Activated CD4-positive, alpha-beta T cell treated with anti-CD3 and anti-CD28 coated beads, Interleukin-2, Interleukin-6, amounts not matched to agents 100 ng/mL and 50 ng/mL, durations not matched to agents 16 hours and 8 hours (primary cell): ENCODE data around the gene RASGRF1.

Experiments
- DNase-seq: peaks from one replicate; pipeline ENCODE4 v3.0.0-alpha.2; 2020

RASGRF1 gene

DNA sequence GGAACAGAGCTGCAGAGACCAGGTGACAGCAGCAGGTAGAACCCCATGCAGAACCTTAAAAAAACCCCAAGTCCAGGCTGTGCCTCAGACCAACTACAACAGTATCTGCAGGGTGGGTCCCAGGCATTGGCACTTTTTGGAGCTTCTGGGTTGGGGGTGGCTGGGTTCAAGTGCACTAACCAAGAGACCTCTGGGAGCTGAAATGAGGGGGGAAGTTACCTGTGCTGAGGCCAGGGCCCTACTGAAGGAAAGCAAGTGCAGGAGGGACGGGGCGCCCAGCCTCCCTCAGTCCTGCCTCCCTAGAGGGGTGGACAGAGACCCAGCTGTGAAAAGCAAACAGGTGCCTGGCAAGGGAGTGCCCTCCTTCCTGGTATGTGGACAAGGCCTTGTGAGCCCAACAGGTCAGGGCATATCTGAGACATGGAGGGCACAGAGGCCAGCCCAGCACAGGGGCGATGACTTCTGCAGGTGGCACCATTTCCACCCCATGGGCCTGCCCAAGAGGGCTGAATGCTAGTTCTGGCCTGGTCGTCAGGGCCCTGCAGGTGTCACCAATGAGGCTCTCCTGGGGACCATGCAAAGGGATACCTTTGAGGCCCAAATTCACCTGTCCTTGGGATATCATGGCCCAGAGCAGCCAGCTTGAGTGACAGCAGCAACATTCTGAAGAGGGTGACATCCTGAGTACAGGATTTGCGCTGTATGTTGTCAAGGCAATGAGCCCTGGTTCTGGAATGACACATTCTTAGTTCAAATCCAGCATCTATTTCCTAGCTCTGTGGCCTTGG, 164.4 kb downstream of the RASGRF1 start:
- DNase-seq = no peak

- no peak for DNase-seq
Observed at GRCh38 chr15:78925076-78925624, 165.4 kb downstream of the RASGRF1 start.

GRCh38 chr15:78923480-78924360, 166.9 kb downstream of the RASGRF1 start:
- DNase-seq = no peak

GRCh38 chr15:78923015-78923414, 167.6 kb downstream of the RASGRF1 start:
- no peak for DNase-seq

GRCh38 chr15:78922527-78922926, 168.1 kb downstream of the RASGRF1 start:
- DNase-seq = no peak

DNA sequence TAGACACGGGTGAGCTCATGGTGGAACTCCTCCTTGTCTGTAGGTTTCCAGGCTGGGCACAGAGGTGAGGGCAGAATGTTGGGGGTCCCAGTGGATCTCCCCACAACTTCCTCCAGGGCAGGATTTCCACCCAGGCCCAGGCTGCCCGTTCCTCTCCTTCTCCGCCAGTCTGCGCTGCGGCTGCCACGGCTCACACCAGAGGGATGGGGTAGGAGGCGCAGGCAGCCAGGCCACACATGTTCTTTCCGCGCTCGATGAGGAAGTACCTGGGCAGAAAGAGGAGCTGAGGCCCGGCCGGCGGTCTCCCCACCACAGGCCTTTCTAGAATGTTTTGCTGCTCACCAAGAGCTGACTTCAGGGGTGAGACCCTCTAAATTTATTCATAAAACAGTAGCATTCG, 168.6 kb downstream of the RASGRF1 start:
- no peak for DNase-seq

- no peak for DNase-seq
Observed at GRCh38 chr15:78921517-78921916, 169.1 kb downstream of the RASGRF1 start.

DNA sequence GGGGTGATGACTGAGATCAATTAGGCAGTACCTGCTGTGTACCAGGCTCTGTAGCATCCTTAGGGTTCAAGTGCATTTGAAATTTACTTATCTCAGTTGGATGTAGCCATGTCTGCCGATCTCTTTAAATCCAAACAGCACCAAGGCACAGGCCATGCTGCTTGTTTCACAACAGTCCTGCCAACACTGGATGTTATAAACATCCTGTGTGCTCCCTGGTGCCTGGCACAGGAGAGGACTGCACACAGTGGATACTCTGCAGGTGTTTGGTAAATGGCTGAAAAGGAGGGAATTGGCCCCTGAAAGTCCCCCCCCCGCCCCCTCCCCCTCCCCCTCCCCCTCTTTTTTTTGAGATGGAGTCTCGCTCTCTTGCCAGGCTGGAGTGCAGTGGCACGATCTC, 172.7 kb downstream of the RASGRF1 start:
- DNase-seq = no peak

- no peak for DNase-seq
Observed at GRCh38 chr15:78916088-78916487, 174.5 kb downstream of the RASGRF1 start.

DNA sequence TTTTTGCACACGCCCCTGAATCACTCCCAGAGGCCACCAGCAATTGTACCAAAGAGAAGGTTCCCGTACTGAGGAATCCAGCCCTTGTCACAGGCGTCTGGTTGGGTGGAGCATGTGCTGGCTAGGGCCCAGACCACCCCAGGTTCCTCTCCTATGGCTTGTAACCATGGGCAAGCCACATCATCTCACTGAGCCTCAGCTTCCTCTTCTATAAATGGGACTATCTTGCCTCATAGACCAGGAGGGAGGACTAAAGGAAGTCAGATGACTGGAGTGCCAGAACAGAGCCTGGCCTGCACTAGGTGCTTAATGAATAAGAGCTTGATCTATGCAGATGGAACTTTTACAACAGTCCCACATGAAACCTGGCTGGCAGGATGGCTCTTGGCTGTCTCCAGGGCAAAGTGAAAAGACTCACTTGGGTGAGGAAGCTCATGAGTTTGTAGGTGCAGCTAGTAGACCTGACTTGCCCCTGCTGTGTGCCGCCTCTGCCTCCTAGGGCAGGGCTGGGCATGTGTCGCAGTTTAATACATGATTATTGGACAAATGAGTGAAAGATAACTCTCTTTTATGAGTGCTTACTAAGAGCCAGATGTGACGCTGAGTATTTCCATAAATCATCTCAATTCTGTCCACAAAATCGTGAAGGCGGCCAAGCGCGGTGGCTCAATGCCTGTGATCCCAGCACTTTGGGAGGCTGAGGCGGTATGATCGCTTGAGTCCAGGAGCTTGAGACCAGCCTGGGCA, 175.1 kb downstream of the RASGRF1 start:
- DNase-seq = no peak

DNA sequence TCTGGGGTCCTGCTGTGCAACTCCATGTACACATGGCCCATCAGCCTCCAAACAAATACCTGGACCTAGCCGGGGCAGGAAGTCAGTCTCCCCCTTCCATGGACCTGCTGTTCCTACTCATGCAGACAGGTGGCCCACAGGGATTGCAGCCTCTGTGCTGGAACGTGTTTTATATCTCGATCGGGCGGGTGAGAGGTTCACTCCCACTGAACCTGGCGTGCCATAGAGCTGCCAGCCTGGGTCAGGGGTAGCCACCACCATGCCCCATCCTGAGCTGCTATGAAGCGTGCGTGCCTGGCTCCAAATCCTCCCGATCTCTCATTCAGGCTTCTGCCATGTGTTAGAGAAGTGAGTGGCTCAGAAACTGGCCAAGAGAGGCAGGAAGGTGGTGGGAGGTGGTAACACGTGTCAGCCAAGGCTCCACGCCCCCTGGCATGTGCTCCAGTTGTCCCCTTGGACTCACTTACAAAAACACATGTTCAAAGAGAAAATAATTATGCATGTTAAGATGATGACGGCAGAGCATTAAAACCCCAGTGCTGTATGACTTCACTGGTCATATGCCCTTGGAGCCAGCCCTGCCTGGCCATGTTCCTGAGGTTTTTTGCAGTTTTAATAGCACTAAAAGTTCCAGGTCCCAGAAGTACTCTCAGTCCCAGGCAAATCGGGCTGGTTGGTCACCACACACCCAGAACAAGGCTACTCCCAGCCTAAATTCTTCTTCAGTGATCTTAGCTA, 176.4 kb downstream of the RASGRF1 start:
- DNase-seq = no peak

DNA sequence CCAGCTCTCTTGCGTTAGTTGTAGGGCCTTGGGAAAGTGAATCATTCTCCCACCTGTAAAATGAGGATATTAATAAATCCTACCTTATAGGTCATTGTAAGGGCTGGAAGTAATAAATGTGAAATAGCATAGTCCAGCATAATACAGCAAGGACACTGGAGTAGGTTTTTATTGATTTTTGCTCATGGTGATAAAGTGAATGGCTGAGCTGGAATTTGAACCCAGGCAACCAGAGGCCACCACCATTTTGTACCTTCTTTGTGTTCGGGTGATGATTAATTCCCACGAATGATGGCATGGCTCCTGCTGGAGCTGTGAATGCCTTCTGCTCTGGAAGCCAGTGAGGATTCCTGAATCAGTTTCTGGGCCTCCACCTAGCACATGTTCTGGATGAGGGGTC, 177.6 kb downstream of the RASGRF1 start:
- DNase-seq = no peak

- no peak for DNase-seq
Observed at GRCh38 chr15:78912316-78912715, 178.3 kb downstream of the RASGRF1 start.

DNA sequence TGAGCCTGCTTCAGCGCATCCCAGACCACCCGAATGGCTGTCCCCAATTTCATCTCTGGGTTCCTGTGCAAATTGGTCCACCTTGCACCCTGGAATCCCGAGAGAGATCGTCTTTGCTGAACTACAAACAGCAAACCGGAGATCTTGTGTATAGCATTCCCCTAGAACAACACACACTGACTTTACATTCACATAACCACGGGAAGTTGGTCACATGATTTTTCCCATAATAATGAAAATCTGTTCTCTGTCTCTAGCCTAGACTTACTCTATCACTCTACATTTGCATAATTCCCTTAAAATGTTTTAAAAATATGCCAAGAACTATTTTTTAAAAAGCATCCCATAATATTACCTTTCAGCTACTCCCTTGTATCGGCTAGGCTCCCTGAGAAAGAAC, 180.3 kb downstream of the RASGRF1 start:
- DNase-seq = no peak
